Esophagus squamous epithelium (tissue), 5 donors: ENCODE data around the gene IRX2. TPM values are rescaled to one million over a fixed set of nuclear protein-coding genes. Genes with fewer than 3 reads are reported as not detected.

Source experiments
- DNase-seq: peaks from one replicate; lab custom pipeline; 2025; lab: John Stamatoyannopoulos, UW
- H3K27ac ChIP-seq, 4 donors: fragments of 200-600 bp; sonication (generic); one replicate each; pipeline ENCODE4 v1.5.1; 2016 to 2019; ENCODE audit warnings: mild to moderate bottlenecking in 1 of 4
- H3K27me3 ChIP-seq, 4 donors: fragments of 200-600 bp; sonication (generic); 1 replicate in 3 of 4; 2 replicates in 1 of 4; pipeline versions ENCODE4 v1.5.1 to v1.6.0; 2017 to 2021; ENCODE audit warnings: antibody characterized with exemption in 1 of 4
- H3K36me3 ChIP-seq, 3 donors: fragments of 200-600 bp; sonication (generic); one replicate each; pipeline ENCODE4 v1.5.1; 2016 to 2019
- H3K4me1 ChIP-seq, 3 donors: fragments of 200-600 bp; sonication (generic); one replicate each; pipeline ENCODE4 v1.5.1; 2017 to 2019
- H3K4me3 ChIP-seq, 4 donors: fragments of 200-600 bp; sonication (generic); 1 replicate in 3 of 4; 2 replicates in 1 of 4; pipeline ENCODE4 v1.5.1; 2016 to 2019; ENCODE audit warnings: mild to moderate bottlenecking in 2 of 4, moderate library complexity in 1 of 4
- H3K9me3 ChIP-seq, 3 donors: fragments of 200-600 bp; sonication (generic); one replicate each; pipeline ENCODE4 v1.5.1; 2016 to 2019
- POLR2A ChIP-seq, 4 donors: fragments of 450-650 bp; IDR thresholded peaks; one replicate each; pipeline ENCODE4 v1.6.1; 2017; ENCODE audit warnings: antibody characterized with exemption in 4 of 4, mild to moderate bottlenecking in 4 of 4, moderate library complexity in 3 of 4
- WGBS, 2 donors: methylation state at CpG; one replicate each; pipeline ENCODE4 v1.1.5; 2018; 5-methylcytosine and 5-hydroxymethylcytosine counted together
- intact Hi-C: fragments of 100-400 bp; cut with DNase I; formaldehyde crosslinking; loops from one replicate; pipeline ENCODE4 v1.15.0; 2022
- total RNA-seq, 4 donors: library from RNA; depleted of rRNA; stranded (reverse); fragments of >200 nt; gene quantifications; one replicate each; pipeline ENCODE4 v1.1.0, GENCODE V29; 2016
- TF ChIP-seq, protein P1 (sequence below), 6 experiments: fragments of 450-650 bp in 4 of 6; fragments of 200-600 bp in 2 of 6; sonication (generic) in 2 of 6; IDR thresholded peaks; one replicate each; pipeline ENCODE4 v1.5.1; 2016 to 2019; ENCODE audit warnings: antibody characterized with exemption in 6 of 6, mild to moderate bottlenecking in 4 of 6, moderate library complexity in 4 of 6
- donor health status: DM: yes; HTN: yes; CAD: no.

The IRX2 gene
- total RNA-seq, 4 donors from 2014 or later: 5.0 to 7.6 (median 6.0) TPM

- 74 to 80% methylated on average over 12 of the region's 12 CpGs for WGBS, 2 donors
- no peak overlapping the region for H3K27ac ChIP-seq
- TF ChIP-seq, protein P1, sequence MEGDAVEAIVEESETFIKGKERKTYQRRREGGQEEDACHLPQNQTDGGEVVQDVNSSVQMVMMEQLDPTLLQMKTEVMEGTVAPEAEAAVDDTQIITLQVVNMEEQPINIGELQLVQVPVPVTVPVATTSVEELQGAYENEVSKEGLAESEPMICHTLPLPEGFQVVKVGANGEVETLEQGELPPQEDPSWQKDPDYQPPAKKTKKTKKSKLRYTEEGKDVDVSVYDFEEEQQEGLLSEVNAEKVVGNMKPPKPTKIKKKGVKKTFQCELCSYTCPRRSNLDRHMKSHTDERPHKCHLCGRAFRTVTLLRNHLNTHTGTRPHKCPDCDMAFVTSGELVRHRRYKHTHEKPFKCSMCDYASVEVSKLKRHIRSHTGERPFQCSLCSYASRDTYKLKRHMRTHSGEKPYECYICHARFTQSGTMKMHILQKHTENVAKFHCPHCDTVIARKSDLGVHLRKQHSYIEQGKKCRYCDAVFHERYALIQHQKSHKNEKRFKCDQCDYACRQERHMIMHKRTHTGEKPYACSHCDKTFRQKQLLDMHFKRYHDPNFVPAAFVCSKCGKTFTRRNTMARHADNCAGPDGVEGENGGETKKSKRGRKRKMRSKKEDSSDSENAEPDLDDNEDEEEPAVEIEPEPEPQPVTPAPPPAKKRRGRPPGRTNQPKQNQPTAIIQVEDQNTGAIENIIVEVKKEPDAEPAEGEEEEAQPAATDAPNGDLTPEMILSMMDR (IDR thresholded peaks at IDR 0.05): no peak
- DNase-seq: no peak
- H3K27me3 ChIP-seq: peaks cover 0 to 24% (median 0%) of the 10 kb centered on the region in 4 donors
- no peaks in the 10 kb centered on the region for H3K36me3 ChIP-seq
- intact Hi-C loops: no loop called here
- H3K9me3 ChIP-seq: no peaks in the 10 kb centered on the region
- no peaks in the 10 kb centered on the region for H3K4me1 ChIP-seq
- no peak overlapping the region for H3K4me3 ChIP-seq
These were observed 47.9 kb downstream of the IRX2 start for GRCh38 chr5:2703615-2704014.

DNA sequence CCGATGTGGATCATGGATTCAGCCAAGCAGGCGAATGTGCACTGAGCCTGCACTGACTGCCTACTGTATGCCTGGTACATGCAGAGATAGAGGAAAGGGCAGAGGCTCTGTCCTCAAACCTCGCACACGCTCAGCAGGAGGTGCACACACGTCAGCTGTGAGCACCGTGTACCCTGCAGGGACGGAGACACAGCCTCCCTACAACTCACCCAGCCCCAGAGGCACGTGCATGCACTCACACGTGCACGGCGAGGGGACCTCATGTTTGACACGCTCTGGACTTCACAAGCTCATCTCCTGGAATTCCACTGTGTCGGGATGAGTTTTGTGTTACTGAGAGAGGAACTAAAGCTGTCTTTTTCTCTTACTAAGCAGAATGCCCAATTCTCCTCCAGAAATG lies 48.4 kb downstream of the IRX2 start:
- 74 to 75% methylated on average over 12 of the region's 13 CpGs for WGBS, 2 donors
- Histone ChIP-seq H3K9me3 (no peaks in the 10 kb centered on the region), H3K36me3 (no peaks in the 10 kb centered on the region), H3K4me3 (no peak overlapping the region), H3K27ac (no peak overlapping the region), H3K27me3 (peaks cover 0 to 24% (median 0%) of the 10 kb centered on the region in 4 donors), H3K4me1 (no peaks in the 10 kb centered on the region)
- DNase-seq: no peak
- intact Hi-C loops: no loop called here
- TF ChIP-seq POLR2A (IDR thresholded peaks at IDR 0.05): no peak
- TF ChIP-seq, protein P1 (IDR thresholded peaks at IDR 0.05): no peak

DNA sequence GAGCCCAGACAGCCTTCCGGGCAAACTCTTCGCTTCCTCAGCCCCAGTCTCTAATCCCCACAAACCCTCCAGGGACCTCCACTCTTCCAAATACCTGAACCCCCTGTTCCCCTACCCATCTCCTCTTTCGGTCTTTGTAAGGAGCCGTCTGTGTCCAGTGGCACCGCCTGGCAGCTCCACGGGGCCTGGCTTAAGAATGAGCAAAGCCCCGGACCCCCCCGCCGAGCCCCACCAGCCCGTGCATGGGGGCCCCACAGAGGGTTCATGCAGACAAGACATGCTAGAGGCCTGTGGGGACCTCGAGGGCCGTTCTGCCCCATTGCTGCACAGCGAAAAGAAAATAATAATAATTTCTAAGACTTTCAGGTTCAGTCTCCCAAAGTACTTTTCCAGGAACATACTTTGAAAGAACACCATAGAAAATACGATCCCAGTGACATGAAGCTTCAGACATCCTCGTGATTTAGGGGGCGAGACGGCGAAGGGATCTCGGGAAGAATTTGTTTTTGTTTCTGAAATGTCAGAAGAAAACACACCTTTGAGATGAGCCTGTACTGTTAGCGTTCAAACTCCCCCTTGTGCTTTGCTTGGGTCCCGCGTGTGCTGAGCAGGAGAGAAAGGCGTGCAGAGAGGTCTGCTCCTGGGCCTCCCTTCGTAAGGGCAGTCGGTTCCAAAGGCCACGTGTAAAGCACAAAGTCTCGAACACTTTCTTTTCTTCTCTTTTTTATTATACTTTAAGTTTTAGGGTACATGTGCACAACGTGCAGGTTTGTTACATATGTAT lies 49.2 kb downstream of the IRX2 start:
- no peak overlapping the region for H3K27ac ChIP-seq
- intact Hi-C loops: no loop called here

DNA sequence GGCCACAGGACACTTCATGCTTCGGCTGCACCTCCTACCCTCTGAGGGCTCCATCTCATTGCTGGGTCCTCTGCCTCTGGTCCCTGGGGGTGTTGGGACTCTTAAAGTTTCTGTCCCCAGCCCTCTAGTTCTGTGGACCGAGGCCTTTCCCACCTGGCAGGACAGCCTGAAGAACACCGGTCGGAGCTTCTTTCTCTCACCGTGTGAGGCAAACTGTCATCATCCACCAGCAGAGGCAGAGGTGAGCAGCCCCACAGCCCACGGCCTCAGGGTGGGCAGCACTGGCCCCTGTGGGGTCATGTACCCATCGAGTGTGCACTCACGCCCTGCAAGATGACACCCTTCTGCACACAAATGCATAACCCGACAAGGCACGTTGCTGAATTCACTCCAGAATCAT lies 49.9 kb downstream of the IRX2 start:
- no peak for DNase-seq
- WGBS, 2 donors: 39 to 46% methylated on average over 2 to 4 of the region's 10 CpGs
- intact Hi-C loops: no loop called here

More for the DNA sequence above, 49.2 kb downstream of the IRX2 start:
- WGBS, 2 donors: 79 to 84% methylated on average over 21 to 24 of the region's 28 CpGs
- no peaks in the 10 kb centered on the region for H3K4me1 ChIP-seq
- H3K27me3 ChIP-seq: peaks cover 0 to 24% (median 0%) of the 10 kb centered on the region in 4 donors
- H3K4me3 ChIP-seq: no peak overlapping the region
- H3K36me3 ChIP-seq: no peaks in the 10 kb centered on the region
- DNase-seq: no peak
- H3K9me3 ChIP-seq: no peaks in the 10 kb centered on the region
- TF ChIP-seq, protein P1 (IDR thresholded peaks at IDR 0.05): no peak
- no peak for TF ChIP-seq POLR2A (IDR thresholded peaks at IDR 0.05)

GRCh38 chr5:2700876-2701275 lies 50.6 kb downstream of the IRX2 start:
- TF ChIP-seq POLR2A (IDR thresholded peaks at IDR 0.05): no peak
- TF ChIP-seq, protein P1 (IDR thresholded peaks at IDR 0.05): no peak
- H3K27me3 ChIP-seq: peaks cover 0 to 24% (median 0%) of the 10 kb centered on the region in 4 donors
- no peaks in the 10 kb centered on the region for H3K9me3 ChIP-seq
- no peaks in the 10 kb centered on the region for H3K4me1 ChIP-seq
- no peak overlapping the region for H3K27ac ChIP-seq
- no peaks in the 10 kb centered on the region for H3K36me3 ChIP-seq
- 63 to 77% methylated on average over 4 to 8 of the region's 8 CpGs for WGBS, 2 donors
- intact Hi-C loops: no loop called here
- no peak for DNase-seq
- H3K4me3 ChIP-seq: no peak overlapping the region

More for the DNA sequence above, 49.9 kb downstream of the IRX2 start:
- Histone ChIP-seq H3K4me1 (no peaks in the 10 kb centered on the region), H3K36me3 (no peaks in the 10 kb centered on the region), H3K4me3 (no peak overlapping the region), H3K27ac (no peak overlapping the region), H3K27me3 (peaks cover 0 to 24% (median 0%) of the 10 kb centered on the region in 4 donors), H3K9me3 (no peaks in the 10 kb centered on the region)
- TF ChIP-seq, protein P1 (IDR thresholded peaks at IDR 0.05): no peak
- no peak for TF ChIP-seq POLR2A (IDR thresholded peaks at IDR 0.05)
